PC-3 (cell line): ENCODE data around the gene SMYD3. TPM values are rescaled to one million over a fixed set of nuclear protein-coding genes. Genes with fewer than 3 reads are reported as not detected.
A peak's percentile ranks its signal among the peaks of the same experiment; 100 is the strongest.

Source experiments
- ATAC-seq: fragments of 200-7000 bp; cut with Tn5 transposase; 2 replicates; pipeline ENCODE4 v1.9.1; 2020; ENCODE audit warnings: mild to moderate bottlenecking, moderate library complexity
- BruUV-seq: library from RNA; stranded (reverse); fragments of 400-500 nt; replicated peaks from 2 replicates; lab custom pipeline; 2021; lab: Mats Ljungman, UMichigan
- CTCF ChIA-PET: fragments of 300-600 bp; sonication (Branson Sonifier 250); formaldehyde crosslinking; loops from one replicate; lab custom pipeline; 2022; ENCODE audit warnings: antibody characterized with exemption; lab: Charles Lee
- POLR2A ChIA-PET: fragments of 300-600 bp; sonication (Branson Sonifier 250); formaldehyde crosslinking; loops from one replicate; lab custom pipeline; 2022; ENCODE audit warnings: antibody characterized with exemption; ENCODE audit not compliant: unreplicated experiment; lab: Charles Lee
- DNase-seq: peaks from one replicate; pipeline ENCODE4 v3.0.0-alpha.2; 2015
- H2AFZ ChIP-seq: fragments of 300-600 bp; sonication (generic); 2 replicates; pipeline ENCODE4 v1.6.0; 2016; ENCODE audit warnings: antibody characterized with exemption, low read length
- H3F3A ChIP-seq: fragments of 300-600 bp; sonication (generic); one replicate; pipeline ENCODE4 v1.6.0; 2017; ENCODE audit warnings: antibody characterized with exemption, low read length, control low read depth, mild to moderate bottlenecking; ENCODE audit not compliant: unreplicated experiment
- H3K27ac ChIP-seq: fragments of 300-600 bp; sonication (generic); 2 replicates; pipeline ENCODE4 v1.5.1; 2016; ENCODE audit warnings: mild to moderate bottlenecking, low read length
- H3K27me3 ChIP-seq: fragments of 300-600 bp; sonication (generic); 2 replicates; pipeline ENCODE4 v1.6.1; 2016; ENCODE audit warnings: low read length, mixed read lengths
- H3K36me3 ChIP-seq: fragments of 300-600 bp; sonication (generic); 2 replicates; pipeline ENCODE4 v1.6.1; 2016; ENCODE audit warnings: low read depth, mixed run types, low read length, mixed read lengths
- H3K4me1 ChIP-seq: fragments of 300-600 bp; sonication (generic); 2 replicates; pipeline ENCODE4 v1.5.1; 2016; ENCODE audit warnings: low read length; ENCODE audit not compliant: insufficient read depth
- H3K4me2 ChIP-seq: fragments of 300-600 bp; sonication (generic); 2 replicates; pipeline ENCODE4 v1.6.0; 2016; ENCODE audit warnings: low read length
- H3K4me3 ChIP-seq: fragments of 300-600 bp; sonication (generic); 2 replicates; pipeline ENCODE4 v1.5.1; 2016; ENCODE audit warnings: mild to moderate bottlenecking, low read length, mixed read lengths
- H3K79me2 ChIP-seq: fragments of 300-600 bp; sonication (generic); 2 replicates; pipeline ENCODE4 v1.6.1; 2017; ENCODE audit warnings: low read length, mixed read lengths
- H3K9ac ChIP-seq: fragments of 300-600 bp; sonication (generic); 2 replicates; pipeline ENCODE4 v1.6.0; 2016; ENCODE audit warnings: mild to moderate bottlenecking, low read length
- H3K9me2 ChIP-seq: fragments of 300-600 bp; sonication (generic); replicated peaks from 2 replicates; pipeline ENCODE4 v1.6.1; 2016; ENCODE audit warnings: mixed run types, low read length, mixed read lengths
- H3K9me3 ChIP-seq: fragments of 300-600 bp; sonication (generic); 2 replicates; pipeline ENCODE4 v1.6.1; 2016; ENCODE audit warnings: low read length, mixed read lengths
- H4K20me1 ChIP-seq: fragments of 300-600 bp; sonication (generic); 2 replicates; pipeline ENCODE4 v1.6.1; 2016; ENCODE audit warnings: low read length, mixed read lengths
- CTCF ChIP-seq: fragments of 300-600 bp; sonication (generic); conservative IDR thresholded peaks from 2 replicates; pipeline ENCODE4 v1.5.1; 2017; ENCODE audit warnings: antibody characterized with exemption, low read depth, mild to moderate bottlenecking, low read length
- EZH2 ChIP-seq: fragments of 300-600 bp; sonication (generic); IDR thresholded peaks from one replicate; pipeline ENCODE4 v1.6.1; 2017; ENCODE audit warnings: antibody characterized with exemption, mild to moderate bottlenecking, low read length; ENCODE audit not compliant: unreplicated experiment
- EZH2phosphoT487 ChIP-seq: fragments of 300-600 bp; sonication (generic); IDR thresholded peaks from 2 replicates; pipeline ENCODE4 v1.6.1; 2018; ENCODE audit warnings: mild to moderate bottlenecking, antibody characterized with exemption, low read length, borderline replicate concordance
- intact Hi-C: fragments of 100-400 bp; cut with micrococcal nuclease; formaldehyde crosslinking; loops from 2 replicates; pipeline ENCODE4 v1.9.0; 2023
- total RNA-seq: library from RNA; depleted of rRNA; stranded (reverse); fragments of >200 nt; gene quantifications from 2 replicates; pipeline ENCODE4 v1.2.3, GENCODE V29; 2014

Gene SMYD3
- total RNA-seq, 1 experiment from 2014 or later, result 33.0 TPM

GRCh38 chr1:246043556-246043955 is 463.5 kb downstream of the SMYD3 start:
- H3K36me3 ChIP-seq, result no peaks in the 10 kb centered on the region
- intact Hi-C loops, result no loop called here
- CTCF ChIA-PET, result interaction anchor here (0.6 kb wide), 1 partner anchor 405 kb away, joined by 3 read pairs; no protein-coding TSS in a partner anchor

GRCh38 chr1:246041360-246041759 is 465.7 kb downstream of the SMYD3 start:
- ATAC-seq, result no peak
- H3K27me3 ChIP-seq, result no peaks in the 10 kb centered on the region
- no peak overlapping the region for H3K27ac ChIP-seq
- ChIA-PET POLR2A (interaction anchor here (0.7 kb wide), 1 partner anchor 93 kb away, joined by 4 read pairs; no protein-coding TSS in a partner anchor), CTCF (no interaction called here)
- intact Hi-C loops, result no loop called here
- no peak overlapping the region for H3K4me2 ChIP-seq
- no peaks in the 10 kb centered on the region for H3K9me2 ChIP-seq
- peaks cover 7% of the 10 kb centered on the region; the same call in 1 of the 2 replicates for H3K4me1 ChIP-seq
- no peaks in the 10 kb centered on the region for H4K20me1 ChIP-seq
- no peaks in the 10 kb centered on the region for H3K79me2 ChIP-seq
- TF ChIP-seq EZH2phosphoT487 (no peak), EZH2 (no peak)
- H3K36me3 ChIP-seq, result no peaks in the 10 kb centered on the region
- H3K4me3 ChIP-seq, result no peak overlapping the region
- no peak for DNase-seq
- BruUV-seq, result no TSS peak
- H3K9me3 ChIP-seq, result no peaks in the 10 kb centered on the region
- no peaks in the 10 kb centered on the region for H3F3A ChIP-seq
- no peak overlapping the region for H3K9ac ChIP-seq
- H2AFZ ChIP-seq, result no peak overlapping the region

More at GRCh38 chr1:246043556-246043955, 463.5 kb downstream of the SMYD3 start:
- POLR2A ChIA-PET, result no interaction called here
- Histone ChIP-seq H3F3A (no peaks in the 10 kb centered on the region), H3K9me2 (no peaks in the 10 kb centered on the region), H3K9me3 (no peaks in the 10 kb centered on the region), H3K27me3 (no peaks in the 10 kb centered on the region), H2AFZ (no peak overlapping the region), H3K79me2 (no peaks in the 10 kb centered on the region), H4K20me1 (no peaks in the 10 kb centered on the region), H3K4me3 (no peak overlapping the region), H3K9ac (no peak overlapping the region), H3K27ac (no peak overlapping the region), H3K4me1 (peaks cover 7% of the 10 kb centered on the region; the same call in 1 of the 2 replicates), H3K4me2 (no peak overlapping the region)
- TF ChIP-seq CTCF (no peak), EZH2phosphoT487 (no peak), EZH2 (no peak)
- ATAC-seq (peak; percentile 20; the same call in 1 of the 2 replicates), DNase-seq (peak; percentile 48)
- BruUV-seq, result no TSS peak

GRCh38 chr1:246040200-246040890 is 466.7 kb downstream of the SMYD3 start:
- intact Hi-C loops, result no loop called here
- ChIA-PET POLR2A (no interaction called here), CTCF (no interaction called here)
- no peak overlapping the region for H3K4me3 ChIP-seq
- H3K9me2 ChIP-seq, result no peaks in the 10 kb centered on the region
- no peak overlapping the region for H2AFZ ChIP-seq
- no TSS peak for BruUV-seq
- no peak overlapping the region for H3K4me2 ChIP-seq
- H3K9ac ChIP-seq, result no peak overlapping the region
- no peaks in the 10 kb centered on the region for H3K36me3 ChIP-seq
- no peak for TF ChIP-seq CTCF
- no peak for TF ChIP-seq EZH2
- no peak for TF ChIP-seq EZH2phosphoT487
- no peaks in the 10 kb centered on the region for H3K9me3 ChIP-seq
- no peaks in the 10 kb centered on the region for H3K27me3 ChIP-seq
- H3K79me2 ChIP-seq, result no peaks in the 10 kb centered on the region
- DNase-seq (no peak), ATAC-seq (no peak)
- peaks cover 7% of the 10 kb centered on the region; the same call in 1 of the 2 replicates for H3K4me1 ChIP-seq
- no peak overlapping the region for H3K27ac ChIP-seq
- H3F3A ChIP-seq, result no peaks in the 10 kb centered on the region
- no peaks in the 10 kb centered on the region for H4K20me1 ChIP-seq
